Epithelial cell of proximal tubule (primary cell): Measurements from ENCODE around the gene INSC. TPM values are rescaled to one million over a fixed set of nuclear protein-coding genes. Genes with fewer than 3 reads are reported as not detected.

Experiments
- DNase-seq: peaks from one replicate; pipeline ENCODE4 v3.0.0-alpha.2; 2011; ENCODE audit warnings: low read depth
- H3K4me3 ChIP-seq: 2 replicates; pipeline ENCODE4 v1.5.1; 2011; ENCODE audit warnings: low read depth, mild to moderate bottlenecking, low read length
- CTCF ChIP-seq: conservative IDR thresholded peaks from 2 replicates; pipeline ENCODE4 v1.5.1; 2012; ENCODE audit warnings: low read depth, mild to moderate bottlenecking, low read length
- total RNA-seq: library from RNA; depleted of rRNA; stranded (reverse); fragments of >200 nt; gene quantifications from 2 replicates; pipeline ENCODE4 v1.2.3, GENCODE V29; 2015

INSC gene
- total RNA-seq, 1 donor from 2014 or later = 0.81 TPM

GRCh38 chr11:15111215-15111614, 3.5 kb upstream of the INSC start:
- no peak overlapping the region for H3K4me3 ChIP-seq
- TF ChIP-seq CTCF = no peak
- no peak for DNase-seq

GRCh38 chr11:15112131-15112541, 2.6 kb upstream of the INSC start:
- H3K4me3 ChIP-seq = no peak overlapping the region
- no peak for TF ChIP-seq CTCF
- no peak for DNase-seq

GRCh38 chr11:15113381-15113780, 1.3 kb upstream of the INSC start:
- DNase-seq = no peak

GRCh38 chr11:15115686-15116085, 963 bp downstream of the INSC start:
- no peak overlapping the region for H3K4me3 ChIP-seq
- no peak for DNase-seq
- TF ChIP-seq CTCF = no peak

More at GRCh38 chr11:15113381-15113780, 1.3 kb upstream of the INSC start:
- no peak overlapping the region for H3K4me3 ChIP-seq
- TF ChIP-seq CTCF = no peak

GRCh38 chr11:15117751-15118150, 3.0 kb downstream of the INSC start:
- no peak overlapping the region for H3K4me3 ChIP-seq
- TF ChIP-seq CTCF = no peak
- no peak for DNase-seq

- no peak for TF ChIP-seq CTCF
- H3K4me3 ChIP-seq = no peak overlapping the region
- DNase-seq = no peak
Measured at GRCh38 chr11:15118431-15118830, 3.7 kb downstream of the INSC start.

GRCh38 chr11:15119352-15119751, 4.6 kb downstream of the INSC start:
- H3K4me3 ChIP-seq = no peak overlapping the region
- no peak for TF ChIP-seq CTCF
- DNase-seq = no peak
